Ishikawa (cell line): Measurements from ENCODE around the gene PPP1R27.

Source experiments
- CEBPB ChIP-seq: IDR thresholded peaks from 2 replicates; pipeline ENCODE4 v1.6.1; 2012
- CREB1 ChIP-seq: IDR thresholded peaks from 2 replicates; pipeline ENCODE4 v1.6.1; 2012; ENCODE audit warnings: low read depth
- EGR1 ChIP-seq: IDR thresholded peaks from 2 replicates; pipeline ENCODE4 v1.6.1; 2012
- EP300 ChIP-seq: IDR thresholded peaks from 2 replicates; pipeline ENCODE4 v1.6.1; 2012; ENCODE audit warnings: borderline replicate concordance
- FOXM1 ChIP-seq: IDR thresholded peaks from 2 replicates; pipeline ENCODE4 v1.6.1; 2012; ENCODE audit warnings: low read depth, borderline replicate concordance
- MAX ChIP-seq: IDR thresholded peaks from 2 replicates; pipeline ENCODE4 v1.6.1; 2012
- NFIC ChIP-seq: IDR thresholded peaks from 2 replicates; pipeline ENCODE4 v1.6.1; 2012
- RAD21 ChIP-seq: IDR thresholded peaks from 2 replicates; pipeline ENCODE4 v1.6.1; 2012; ENCODE audit warnings: low read depth
- REST ChIP-seq: IDR thresholded peaks from 2 replicates; pipeline ENCODE4 v1.6.1; 2012; ENCODE audit warnings: low read depth, mild to moderate bottlenecking
- TAF1 ChIP-seq: IDR thresholded peaks from 2 replicates; pipeline ENCODE4 v1.6.1; 2012; ENCODE audit warnings: low read depth, mild to moderate bottlenecking
- TCF12 ChIP-seq: IDR thresholded peaks from 2 replicates; pipeline ENCODE4 v1.6.1; 2012; ENCODE audit warnings: low read depth
- TEAD4 ChIP-seq: IDR thresholded peaks from 2 replicates; pipeline ENCODE4 v1.6.1; 2012
- YY1 ChIP-seq: IDR thresholded peaks from 2 replicates; pipeline ENCODE4 v1.6.1; 2012; ENCODE audit warnings: low read depth
- ZBTB7A ChIP-seq: IDR thresholded peaks from 2 replicates; pipeline ENCODE4 v1.6.1; 2012; ENCODE audit warnings: low read depth
- TF ChIP-seq, protein P1 (sequence below): IDR thresholded peaks from 2 replicates; pipeline ENCODE4 v1.6.1; 2012

PPP1R27 gene

DNA sequence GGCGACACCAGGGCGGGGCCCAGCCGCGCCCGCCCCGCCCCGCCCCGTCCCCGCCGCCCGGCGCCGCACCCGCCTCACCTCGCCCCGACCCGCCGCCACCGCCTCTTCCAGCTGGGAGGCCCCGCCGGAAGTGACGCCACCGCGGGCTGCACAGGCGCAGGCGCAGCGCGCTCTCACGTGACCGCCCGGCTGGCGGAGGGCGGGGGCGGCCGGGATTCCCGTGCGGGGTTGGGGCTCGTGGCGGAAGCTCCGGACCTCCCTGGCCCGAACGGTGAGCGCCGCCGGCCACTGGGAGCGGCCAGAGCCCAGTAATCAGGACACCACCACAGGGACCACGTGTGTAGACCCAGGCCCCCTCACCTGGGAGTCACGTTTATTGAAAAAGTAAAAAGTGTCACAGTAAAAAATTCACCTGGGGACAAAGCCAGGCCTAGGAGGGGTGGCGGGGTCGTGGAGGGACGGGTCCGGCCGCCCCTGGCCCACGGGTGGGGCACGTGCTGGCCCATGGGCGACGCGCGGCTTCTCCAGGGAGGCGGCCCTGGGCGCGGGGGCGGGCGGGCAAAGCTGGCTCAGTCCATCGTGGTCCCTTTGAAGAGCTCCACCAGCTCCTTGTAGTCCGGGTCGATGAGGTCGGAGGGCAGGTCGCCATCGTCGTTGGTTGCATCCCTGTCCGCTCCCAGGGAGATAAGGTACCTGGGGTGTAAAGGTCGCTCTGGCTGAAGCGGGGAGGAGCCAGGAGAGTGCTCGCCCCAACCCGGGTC, 1.5 kb downstream of the PPP1R27 start, which contains the start of gene MCRIP1:
MCRIP1 (minus strand) TSS at position 132 of the 761 bp plus-strand sequence. CDS start 8,785 bp downstream, outside the sequence.
- TF ChIP-seq CREB1 (peak; percentile 40; the same call in 1 of the 2 replicates), TAF1 (peak; percentile 78; the same call in 1 of the 2 replicates), EGR1 (peak; percentile 86), RAD21 (no peak), TEAD4 (0 out of 2 replicates have a peak, but pooled peaks have one; percentile 26), EP300 (no peak), TCF12 (no peak), MAX (peak; percentile 93)
- TF ChIP-seq, protein P1, sequence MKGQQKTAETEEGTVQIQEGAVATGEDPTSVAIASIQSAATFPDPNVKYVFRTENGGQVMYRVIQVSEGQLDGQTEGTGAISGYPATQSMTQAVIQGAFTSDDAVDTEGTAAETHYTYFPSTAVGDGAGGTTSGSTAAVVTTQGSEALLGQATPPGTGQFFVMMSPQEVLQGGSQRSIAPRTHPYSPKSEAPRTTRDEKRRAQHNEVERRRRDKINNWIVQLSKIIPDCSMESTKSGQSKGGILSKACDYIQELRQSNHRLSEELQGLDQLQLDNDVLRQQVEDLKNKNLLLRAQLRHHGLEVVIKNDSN, result peak; percentile 96

DNA sequence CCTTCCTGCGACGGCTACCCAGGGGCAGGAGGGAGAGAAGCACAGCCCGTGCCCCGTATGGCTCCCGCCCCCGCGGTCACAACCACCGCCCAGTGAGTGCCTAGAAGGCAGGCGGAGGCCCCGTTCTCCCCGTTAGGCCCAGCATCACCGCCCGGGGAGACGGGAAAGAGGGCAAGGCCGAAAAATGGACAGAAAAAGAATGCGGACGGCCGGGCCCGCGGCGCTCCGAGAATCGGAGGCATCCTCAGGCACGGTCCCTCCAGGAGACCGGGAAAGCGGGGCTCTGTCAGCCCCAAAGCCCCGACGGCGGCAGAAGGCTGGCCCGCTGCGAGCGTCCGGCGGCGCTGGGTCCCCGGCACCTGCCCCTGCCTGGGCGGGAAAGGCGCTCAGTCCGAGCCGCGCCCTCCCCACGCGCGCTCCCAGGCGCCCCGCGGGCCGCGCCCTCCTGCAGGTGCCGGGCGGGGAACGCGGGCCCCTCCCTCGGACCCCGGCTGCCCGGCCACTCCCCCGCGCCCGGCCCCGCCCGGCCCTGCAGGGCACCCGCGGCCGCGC, 2.2 kb downstream of the PPP1R27 start:
- TF ChIP-seq FOXM1 (no peak), EGR1 (0 out of 2 replicates have a peak, but pooled peaks have one; percentile 35), EP300 (no peak), CREB1 (no peak), ZBTB7A (peak; percentile 64), REST (no peak)
- TF ChIP-seq, protein P1, result no peak

- no peak for TF ChIP-seq ZBTB7A
- TF ChIP-seq CREB1, result no peak
- TF ChIP-seq RAD21, result no peak
- TF ChIP-seq, protein P1, result no peak
- no peak for TF ChIP-seq EP300
- TF ChIP-seq TCF12, result no peak
- TF ChIP-seq TAF1, result no peak
- TF ChIP-seq MAX, result no peak
- TF ChIP-seq NFIC, result no peak
- no peak for TF ChIP-seq FOXM1
- no peak for TF ChIP-seq EGR1
- TF ChIP-seq REST, result no peak
- TF ChIP-seq CEBPB, result no peak
Observed at GRCh38 chr17:81831957-81832607, 2.8 kb downstream of the PPP1R27 start.

DNA sequence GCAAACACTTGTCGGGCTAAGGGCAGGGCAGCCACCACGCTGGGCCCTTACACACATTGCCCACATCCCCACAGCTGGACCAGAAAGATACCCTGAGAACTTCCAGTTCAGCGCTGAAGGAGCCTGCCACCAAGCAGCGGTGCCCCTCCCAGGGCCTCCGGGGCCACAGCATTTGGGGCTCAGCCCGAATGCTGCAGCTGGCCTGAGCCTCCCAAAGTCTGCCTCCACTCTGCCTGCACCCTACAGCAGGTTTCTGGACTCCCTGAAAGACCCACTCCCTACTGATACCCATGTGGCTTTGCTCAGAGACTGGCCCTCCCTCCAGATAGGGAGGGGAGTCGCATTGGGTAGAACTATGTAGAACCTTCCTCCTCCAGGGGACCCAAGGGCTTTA, 3.3 kb downstream of the PPP1R27 start:
- TF ChIP-seq, protein P1, result no peak
- TF ChIP-seq CREB1 (no peak), NFIC (no peak), REST (no peak), CEBPB (no peak), ZBTB7A (no peak), YY1 (no peak), EGR1 (no peak), RAD21 (no peak), TEAD4 (no peak), TAF1 (no peak), EP300 (no peak), TCF12 (no peak), FOXM1 (no peak), MAX (no peak)
